Endothelial cell of umbilical vein (primary cell): Measurements from ENCODE around the gene ATAT1. TPM values are rescaled to one million over a fixed set of nuclear protein-coding genes. Genes with fewer than 3 reads are reported as not detected.

ENCODE experiments used
- BruUV-seq: library from RNA; stranded (reverse); fragments of 400-500 nt; replicated peaks from 2 replicates; lab custom pipeline; 2021; lab: Mats Ljungman, UMichigan
- CTCF ChIA-PET: fragments of 300-600, 350-600 bp; sonication (Branson Sonifier 250); formaldehyde crosslinking; loops from one replicate; lab custom pipeline; 2021; ENCODE audit warnings: antibody characterized with exemption, inconsistent platforms; lab: Charles Lee
- POLR2A ChIA-PET: fragments of 300-600, 350-600 bp; sonication (Branson Sonifier 250); formaldehyde crosslinking; loops from one replicate; lab custom pipeline; 2021; ENCODE audit warnings: antibody characterized with exemption, inconsistent platforms; lab: Charles Lee
- DNase-seq: peaks from one replicate; pipeline ENCODE4 v3.0.0-alpha.2; 2011; ENCODE audit warnings: low read depth, low spot score
- FAIRE-seq: peaks from 2 replicates; lab custom pipeline; 2011; peaks lifted over from hg19 to GRCh38; lab: Jason Lieb, UNC
- H2AFZ ChIP-seq: 2 replicates; pipeline ENCODE4 v1.6.0; 2012; ENCODE audit warnings: low read depth, low read length, control low read depth, inconsistent platforms
- H3K27ac ChIP-seq: 2 replicates; pipeline ENCODE4 v1.5.1; 2011; ENCODE audit warnings: low read depth, mild to moderate bottlenecking, control low read depth, low read length, moderate library complexity; ENCODE audit not compliant: insufficient read depth
- H3K27me3 ChIP-seq, 2 experiments: 2 replicates each; pipeline versions ENCODE4 v1.6.0 to v1.6.1; 2011; ENCODE audit warnings: low read length in 2 of 2, mixed read lengths in 1 of 2; ENCODE audit not compliant: control insufficient read depth in 2 of 2, insufficient read depth in 2 of 2
- H3K36me3 ChIP-seq, 2 experiments: 2 replicates in 1 of 2; 3 replicates in 1 of 2; pipeline ENCODE4 v1.5.1; 2011; ENCODE audit warnings: low read length in 2 of 2, mild to moderate bottlenecking in 1 of 2, moderate library complexity in 1 of 2; ENCODE audit not compliant: control insufficient read depth in 2 of 2, insufficient read depth in 2 of 2; ENCODE audit errors: extremely low read depth in 1 of 2
- H3K4me1 ChIP-seq: 3 replicates; pipeline ENCODE4 v1.5.1; 2011; ENCODE audit warnings: mild to moderate bottlenecking, low read length; ENCODE audit not compliant: control insufficient read depth, insufficient read depth; ENCODE audit errors: extremely low read depth
- H3K4me2 ChIP-seq: 2 replicates; pipeline ENCODE4 v1.6.1; 2011; ENCODE audit warnings: low read length, control low read depth, mixed read lengths; ENCODE audit not compliant: insufficient read depth
- H3K4me3 ChIP-seq, 3 experiments: fragments of 200-600 bp in 1 of 3; sonication (generic), shearing (Covaris generic) in 1 of 3; replicated peaks in 1 of 3; 2 replicates each; pipeline ENCODE4 v1.5.1; 2011 to 2016; ENCODE audit warnings: control low read depth in 3 of 3, low read length in 3 of 3, mild to moderate bottlenecking in 2 of 3, inconsistent platforms in 1 of 3, low read depth in 1 of 3, moderate library complexity in 1 of 3; ENCODE audit not compliant: insufficient read depth in 1 of 3
- H3K79me2 ChIP-seq: 2 replicates; pipeline ENCODE4 v1.6.0; 2012; ENCODE audit warnings: low read length, inconsistent platforms; ENCODE audit not compliant: control insufficient read depth, insufficient read depth
- H3K9ac ChIP-seq: replicated peaks from 2 replicates; pipeline ENCODE3; 2011; ENCODE audit warnings: low read length, control low read depth; ENCODE audit not compliant: insufficient read depth; ENCODE audit errors: extremely low read depth
- H3K9me1 ChIP-seq: replicated peaks from 3 replicates; pipeline ENCODE4 v1.6.0; 2011; ENCODE audit warnings: mild to moderate bottlenecking, low read length; ENCODE audit not compliant: control insufficient read depth, insufficient read depth; ENCODE audit errors: extremely low read depth
- H3K9me3 ChIP-seq: replicated peaks from 2 replicates; pipeline ENCODE4 v1.5.1; 2012; ENCODE audit warnings: low read length, inconsistent platforms; ENCODE audit not compliant: control insufficient read depth, insufficient read depth
- H4K20me1 ChIP-seq: replicated peaks from 2 replicates; pipeline ENCODE3; 2011; ENCODE audit warnings: mild to moderate bottlenecking, low read length; ENCODE audit not compliant: control insufficient read depth, insufficient read depth; ENCODE audit errors: extremely low read depth
- CTCF ChIP-seq, 2 donors: IDR thresholded peaks; 1 replicate in 1 of 2; 2 replicates in 1 of 2; pipeline ENCODE4 v1.5.1; 2011; ENCODE audit warnings: low read length in 2 of 2, mild to moderate bottlenecking in 2 of 2, moderate library complexity in 2 of 2, control low read depth in 1 of 2, inconsistent platforms in 1 of 2, low read depth in 1 of 2; ENCODE audit not compliant: insufficient read depth in 1 of 2; ENCODE audit errors: extremely low read depth in 1 of 2
- EZH2 ChIP-seq: IDR thresholded peaks from 2 replicates; pipeline ENCODE4 v1.6.1; 2012; ENCODE audit warnings: borderline replicate concordance, low read depth, mild to moderate bottlenecking, moderate library complexity, low read length, inconsistent platforms; ENCODE audit not compliant: severe bottlenecking
- FOS ChIP-seq: IDR thresholded peaks from 2 replicates; pipeline ENCODE4 v1.6.1; 2011; ENCODE audit warnings: mild to moderate bottlenecking, low read length, moderate library complexity, borderline replicate concordance; ENCODE audit not compliant: insufficient read depth
- GATA2 ChIP-seq: IDR thresholded peaks from 2 replicates; pipeline ENCODE4 v1.7.0; 2011; ENCODE audit warnings: low read depth, mild to moderate bottlenecking, moderate library complexity, mixed read lengths, low read length; ENCODE audit not compliant: insufficient read length, insufficient read depth
- JUN ChIP-seq: IDR thresholded peaks from 2 replicates; pipeline ENCODE4 v1.6.1; 2011; ENCODE audit warnings: borderline replicate concordance, low read depth; ENCODE audit not compliant: insufficient read length, insufficient read depth
- MAX ChIP-seq: IDR thresholded peaks from 2 replicates; pipeline ENCODE4 v1.6.1; 2011; ENCODE audit not compliant: insufficient read depth, insufficient read length
- MYC ChIP-seq: IDR thresholded peaks from one replicate; pipeline ENCODE4 v1.6.1; 2011; ENCODE audit warnings: mild to moderate bottlenecking, low read depth, low read length
- POLR2A ChIP-seq: IDR thresholded peaks from 2 replicates; pipeline ENCODE4 v1.6.1; 2012; ENCODE audit warnings: low read depth, mild to moderate bottlenecking, control low read depth, low read length
- POLR2AphosphoS5 ChIP-seq: IDR thresholded peaks from 2 replicates; pipeline ENCODE4 v1.6.1; 2012; ENCODE audit warnings: low read depth, mild to moderate bottlenecking, control low read depth, low read length, moderate library complexity; ENCODE audit not compliant: insufficient read depth
- dilution Hi-C: fragments of 300-500 bp; cut with MboI; formaldehyde crosslinking; loops from one replicate; pipeline ENCODE4 v1.15.0; 2019; ENCODE audit warnings: low sequenced_read_pairs; ENCODE audit not compliant: extremely low pct_ligation_motif_present
- intact Hi-C: fragments of 100-400 bp; cut with micrococcal nuclease; formaldehyde crosslinking; loops from one replicate; pipeline ENCODE4 v1.10.0; 2022
- polyA plus RNA-seq, 4 experiments: library from polyadenylated mRNA; depleted of rRNA in 3 of 4; stranded (reverse) in 3 of 4; unstranded in 1 of 4; fragments of >200 nt; gene quantifications; 2 replicates each; pipeline versions ENCODE4 v1.2.1 to v1.2.3, GENCODE V29; 2011 to 2012; ENCODE audit warnings: missing spikeins in 1 of 4
- total RNA-seq: library from RNA; stranded (reverse); gene quantifications from 2 replicates; pipeline ENCODE4 v1.2.3, GENCODE V29; 2021

ATAT1 gene
- total and polyA plus RNA-seq, 2 donors (not counting 3 experiments of a cell fraction or from before 2014, with no cell fraction given): 17.4 to 18.4 TPM

GRCh38 chr6:30645989-30646388 lies 19.3 kb downstream of the ATAT1 start:
- Histone ChIP-seq H3K4me2 (peak overlapping the region; percentile 60), H3K9ac (no peak overlapping the region), H3K36me3 (peaks cover 2 to 9% of the 10 kb centered on the region in 2 experiments), H2AFZ (no peak overlapping the region), H3K9me3 (no peaks in the 10 kb centered on the region), H3K27ac (no peak overlapping the region), H4K20me1 (no peaks in the 10 kb centered on the region), H3K4me1 (peaks cover 8% of the 10 kb centered on the region), H3K4me3 (no peak overlapping the region), H3K79me2 (peaks cover 20% of the 10 kb centered on the region), H3K9me1 (no peaks in the 10 kb centered on the region), H3K27me3 (no peaks in the 10 kb centered on the region)
- TF ChIP-seq POLR2A (no peak), MYC (no peak), EZH2 (no peak), MAX (no peak), CTCF (IDR thresholded peaks at IDR 0.05; ENCODE audit: extremely low read depth in 1 of 2, insufficient read depth in 1 of 2, low read depth in 1 of 2, low read length in 2 of 2) (no peak), GATA2 (no peak), JUN (no peak), POLR2AphosphoS5 (no peak), FOS (no peak)
- DNase-seq (no peak), FAIRE-seq (no peak)
- BruUV-seq: no TSS peak
- intact Hi-C loops: loop anchor here (2.0 kb wide), 1 partner anchor 75 kb away; the partner anchor contains the start of gene TUBB
- POLR2A ChIA-PET: no interaction called here
- dilution Hi-C loops: no loop called here
- CTCF ChIA-PET: no interaction called here
